GM19467 (cell line): Measurements from ENCODE around the gene ZBTB16.
"Not testable (repeated sequence)": the region's sequence is repeated elsewhere in the genome, so short reads cannot be mapped to it uniquely, and the experiment has no call there.

Experiments used
- ATAC-seq: cut with Tn5 transposase; IDR thresholded peaks from one replicate; pipeline ENCODE4 v1.9.1; 2021; ENCODE audit warnings: mild to moderate bottlenecking, moderate library complexity; ENCODE audit not compliant: unreplicated experiment

ZBTB16 gene

GRCh38 chr11:114040706-114041211, 18.8 kb upstream of the ZBTB16 start:
- ATAC-seq = no peak

GRCh38 chr11:114042234-114042633, 17.3 kb upstream of the ZBTB16 start:
- ATAC-seq = no peak

- no peak for ATAC-seq
These were observed 15.3 kb upstream of the ZBTB16 start for GRCh38 chr11:114044042-114044871.

DNA sequence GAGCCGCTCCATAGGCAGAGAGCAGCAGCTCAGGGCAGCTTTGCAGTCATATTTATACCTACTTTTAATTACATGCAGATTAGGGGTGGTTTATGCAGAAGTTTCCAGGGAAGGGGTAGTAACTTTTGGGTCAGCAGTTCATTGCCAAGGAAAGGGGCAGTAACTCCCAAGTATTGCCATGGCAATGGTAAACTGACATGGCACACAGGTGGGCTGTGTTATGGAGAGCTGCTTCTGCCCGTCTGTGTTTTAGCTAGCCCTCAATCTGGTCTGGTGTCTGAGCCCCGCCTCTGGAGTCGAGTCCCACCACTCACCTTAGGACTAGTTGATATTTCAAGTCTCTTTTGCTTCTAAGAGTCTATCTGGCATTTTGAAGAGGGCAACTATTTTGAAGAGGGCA, 12.2 kb upstream of the ZBTB16 start:
- ATAC-seq = no peak

- ATAC-seq = no peak
These were observed 10.5 kb upstream of the ZBTB16 start for GRCh38 chr11:114049050-114049449.

DNA sequence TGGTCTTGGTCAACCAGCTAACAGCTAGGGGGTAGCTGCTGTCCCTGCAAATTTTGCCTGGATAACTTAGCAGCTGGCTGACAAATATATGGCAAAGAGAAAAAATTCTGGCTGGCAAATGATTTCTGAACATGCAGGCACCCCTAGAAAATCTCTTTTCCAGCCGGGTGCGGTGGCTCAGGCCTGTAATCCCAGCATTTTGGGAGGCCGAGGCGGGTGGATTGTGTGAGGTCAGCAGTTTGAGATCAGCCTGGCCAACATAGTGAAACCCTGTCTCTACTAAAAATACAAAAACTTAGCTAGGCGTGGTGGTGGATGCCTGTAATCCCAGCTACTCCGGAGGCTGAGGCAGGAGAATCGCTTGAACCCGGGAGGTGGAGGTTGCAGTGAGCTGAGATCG, 9.7 kb upstream of the ZBTB16 start:
- ATAC-seq = not testable (repeated sequence)

DNA sequence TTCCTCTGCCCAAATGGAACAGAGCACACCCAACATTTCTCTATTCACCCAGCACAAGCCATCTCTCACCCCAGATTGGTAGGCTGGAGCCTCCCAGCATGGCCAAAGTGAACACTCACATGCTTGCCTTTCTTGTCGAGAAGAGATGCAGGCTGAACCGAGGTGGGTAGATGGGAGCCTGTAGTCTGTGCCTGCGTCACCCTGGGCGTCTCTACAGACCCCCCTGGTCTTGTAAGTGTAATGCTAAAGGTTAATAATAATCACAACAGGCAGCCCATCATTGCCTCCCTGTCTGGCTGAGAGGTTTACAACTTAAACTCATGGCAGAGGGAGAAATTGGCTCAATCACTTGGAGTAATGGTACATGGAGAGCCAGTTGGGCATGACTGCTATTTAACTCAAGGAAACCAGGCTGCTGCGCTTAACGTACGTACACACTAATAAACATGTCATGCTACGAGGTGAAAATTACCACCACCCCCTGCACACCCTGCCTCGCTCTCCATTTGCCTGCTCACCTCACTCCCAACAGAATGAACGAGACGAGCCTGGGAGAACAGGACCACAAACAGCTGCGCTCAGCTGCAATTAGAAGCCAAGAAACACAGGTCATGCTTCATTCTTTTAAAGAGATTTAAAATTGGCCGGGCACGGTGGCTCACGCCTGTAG, 9.1 kb upstream of the ZBTB16 start:
- ATAC-seq = no peak

DNA sequence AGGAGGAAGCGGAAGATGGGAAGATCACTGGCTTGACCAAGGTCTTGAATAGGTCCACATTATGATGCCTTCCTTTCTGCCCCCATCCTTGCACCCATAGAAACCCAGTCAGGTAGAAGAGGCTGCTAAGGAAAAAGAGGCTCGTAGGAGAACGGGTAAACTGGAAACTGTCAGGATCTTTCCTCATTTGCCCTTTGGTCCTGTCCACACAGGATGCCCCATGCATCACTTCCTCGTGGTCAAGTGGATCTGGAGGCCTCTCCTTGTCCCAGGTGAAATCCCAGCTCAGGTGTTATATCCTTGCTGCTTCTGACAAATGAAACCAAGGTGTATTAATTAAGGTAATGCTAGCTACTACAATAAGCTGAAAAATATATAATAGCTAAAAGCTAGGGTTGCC, 8.0 kb upstream of the ZBTB16 start:
- no peak for ATAC-seq

DNA sequence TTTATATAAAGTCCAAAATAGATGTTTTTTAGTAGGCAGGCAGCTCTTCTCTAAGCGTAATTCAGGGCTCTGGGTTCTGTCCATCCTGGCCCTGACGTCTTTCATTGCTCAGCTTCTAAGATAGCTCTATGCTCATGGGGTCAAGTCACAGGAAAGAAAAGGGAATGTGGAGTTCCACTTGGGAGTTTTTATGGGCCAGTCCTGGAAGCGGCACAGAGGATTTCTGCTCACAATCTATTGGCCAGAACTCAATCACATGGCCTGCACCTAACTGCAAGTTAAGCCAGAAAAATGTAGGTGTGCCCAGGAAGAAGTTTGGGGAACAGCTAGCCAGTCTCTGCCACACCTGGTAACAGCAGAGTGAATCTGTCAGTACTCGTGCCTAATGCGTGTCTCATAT, 7.4 kb upstream of the ZBTB16 start:
- no peak for ATAC-seq

DNA sequence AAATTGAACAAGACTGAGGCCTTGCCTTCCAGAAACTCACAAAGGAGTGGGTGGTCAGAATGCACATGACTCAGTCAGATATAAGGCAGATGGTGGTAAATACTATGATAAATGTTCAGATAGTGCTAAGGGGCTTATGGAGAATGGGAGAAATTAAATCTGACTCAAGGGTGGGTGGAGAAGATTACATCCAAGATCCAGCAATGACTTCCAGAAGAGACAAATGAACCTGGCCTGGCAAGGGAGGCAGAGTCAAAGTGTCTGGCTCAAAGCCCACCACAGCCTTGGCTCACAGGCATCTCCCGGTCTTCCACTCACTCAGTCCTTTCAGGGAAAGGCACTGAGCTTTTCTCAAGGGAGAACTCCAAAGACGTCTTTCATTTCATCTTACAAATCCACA, 6.1 kb upstream of the ZBTB16 start:
- ATAC-seq = no peak

- ATAC-seq = no peak
These were observed 4.7 kb upstream of the ZBTB16 start for GRCh38 chr11:114054806-114055205.

- no peak for ATAC-seq
These were observed 3.1 kb upstream of the ZBTB16 start for GRCh38 chr11:114056409-114056808.

DNA sequence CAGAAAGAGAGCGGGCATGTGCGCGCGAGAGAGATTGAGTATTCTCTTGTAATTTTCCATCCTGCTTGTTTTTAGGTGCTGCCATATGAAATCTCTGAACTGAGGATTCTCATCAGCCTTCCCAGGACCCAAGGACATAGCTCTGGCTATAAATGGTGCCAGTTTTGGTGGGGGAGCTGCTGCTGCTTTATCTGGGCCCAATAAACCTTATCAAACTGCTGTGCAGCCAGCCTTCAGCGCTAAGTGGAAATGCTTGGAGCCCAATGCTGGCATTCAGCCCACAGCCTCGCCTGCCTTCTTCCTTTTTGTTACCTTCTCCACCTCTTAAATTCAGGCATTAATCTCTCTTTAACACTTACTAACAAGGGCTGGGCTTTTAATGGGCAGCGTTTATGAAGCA, 2.4 kb upstream of the ZBTB16 start:
- ATAC-seq = no peak

- no peak for ATAC-seq
These were observed 1.9 kb upstream of the ZBTB16 start for GRCh38 chr11:114057605-114058004.

GRCh38 chr11:114058026-114058706, 1.3 kb upstream of the ZBTB16 start:
- ATAC-seq = no peak

DNA sequence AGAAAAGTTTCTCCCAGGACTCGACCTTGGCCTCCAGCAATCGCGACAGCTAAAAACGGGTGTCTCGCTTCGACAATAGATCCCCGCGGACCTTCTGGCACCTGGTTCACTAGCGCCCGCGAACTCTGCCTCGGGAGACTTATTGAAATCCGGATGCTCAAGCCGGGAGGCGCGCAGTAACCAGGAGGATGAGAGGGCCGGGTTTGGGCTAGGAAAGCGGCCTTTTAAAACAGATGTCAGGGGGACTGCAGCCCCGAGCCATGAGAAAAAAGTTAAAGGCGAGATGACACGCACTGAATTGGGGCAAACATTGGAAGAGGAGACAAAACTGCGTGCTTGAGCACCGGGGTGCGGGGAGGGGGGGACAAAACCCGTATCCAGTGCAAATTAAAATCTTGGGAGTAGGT, 637 bp upstream of the ZBTB16 start:
- no peak for ATAC-seq

GRCh38 chr11:114059984-114060391, 477 bp downstream of the ZBTB16 start:
- ATAC-seq = no peak

DNA sequence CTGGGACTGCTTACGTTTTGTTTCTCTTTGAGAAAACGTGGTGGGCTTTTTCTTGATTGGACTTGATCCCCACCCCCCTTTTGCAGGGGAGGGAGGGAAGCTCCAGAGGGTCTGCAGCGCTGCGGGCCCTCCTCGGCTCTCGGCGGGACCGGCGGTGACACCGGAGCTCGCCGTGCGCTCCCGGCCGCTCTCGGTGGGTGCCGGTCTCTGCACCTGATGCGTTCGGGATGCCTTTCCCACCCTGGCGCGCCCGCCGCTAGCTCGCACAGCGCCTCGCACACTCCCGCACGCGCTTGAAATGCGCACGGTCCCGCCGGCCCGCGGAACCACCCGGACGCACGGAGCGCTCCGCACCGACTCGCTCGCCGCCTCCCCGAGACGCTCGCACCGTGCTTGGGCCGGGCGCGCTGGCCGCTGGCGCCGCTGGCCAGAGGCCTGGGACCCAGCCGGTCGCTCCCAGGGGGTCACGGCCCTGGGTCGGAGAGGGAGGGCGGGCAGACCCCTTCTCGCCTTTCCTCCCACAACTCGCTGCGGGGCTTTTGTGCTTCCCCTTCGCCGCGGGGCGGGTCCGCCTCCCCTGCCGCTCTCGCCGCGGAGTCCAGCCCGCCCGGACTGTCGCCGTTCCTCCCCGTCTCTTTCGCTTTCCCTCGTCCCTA, 1.0 kb downstream of the ZBTB16 start:
- no peak for ATAC-seq

DNA sequence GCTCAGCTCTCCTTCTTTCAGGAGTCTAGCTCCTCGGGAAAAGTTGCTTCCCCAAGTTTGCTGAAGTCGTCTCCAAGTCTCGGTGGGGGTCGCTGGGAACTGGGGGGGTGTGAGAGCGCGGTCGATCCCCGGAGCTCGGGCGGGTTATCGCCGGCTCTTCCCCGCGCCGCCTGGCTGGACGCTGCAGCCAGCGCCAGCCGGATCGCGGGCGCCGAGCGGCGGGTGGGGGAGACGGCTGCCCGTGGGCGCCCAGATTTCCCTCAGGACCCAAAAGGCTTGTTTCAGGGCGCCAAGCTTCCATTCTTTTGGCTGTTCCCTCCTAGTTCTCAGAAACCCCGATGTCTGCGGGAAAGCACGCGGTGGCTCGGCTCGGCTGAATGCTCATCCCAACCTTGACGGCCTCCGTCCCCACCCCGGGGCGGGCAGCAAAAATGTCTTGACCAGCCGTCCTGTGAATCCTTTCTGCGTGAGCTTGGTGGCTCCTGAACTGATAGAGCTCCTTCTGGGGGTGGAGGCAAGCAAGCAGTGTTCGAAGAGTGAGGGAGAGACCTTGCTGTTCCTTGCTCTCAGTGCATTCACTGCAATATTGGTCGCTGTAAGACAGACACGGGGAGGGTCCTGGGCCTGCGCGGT, 1.7 kb downstream of the ZBTB16 start:
- no peak for ATAC-seq

- ATAC-seq = no peak
These were observed 2.2 kb downstream of the ZBTB16 start for GRCh38 chr11:114061681-114062049.

DNA sequence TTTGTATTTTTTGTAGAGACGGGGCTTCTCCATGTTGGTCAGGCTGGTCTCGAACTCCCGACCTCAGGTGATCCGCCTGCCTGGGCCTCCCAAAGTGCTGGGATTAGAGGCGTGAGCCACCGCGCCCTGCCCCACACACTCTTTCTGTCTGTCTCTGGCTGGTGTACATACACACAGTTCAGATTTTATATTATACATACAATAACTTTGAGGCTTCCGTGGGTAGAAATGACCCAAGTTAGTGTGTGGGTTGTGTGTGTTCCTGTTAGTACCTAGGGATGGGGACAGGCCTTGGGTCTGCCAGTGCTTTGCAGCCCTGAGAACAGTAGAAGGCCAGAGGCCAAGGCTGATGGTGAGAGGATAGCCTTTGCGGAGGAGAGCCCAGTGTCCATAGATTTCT, 2.8 kb downstream of the ZBTB16 start:
- no peak for ATAC-seq
